HUES6 (cell line): ENCODE measurements around the gene SDR42E1.

Source experiments
- H3K27ac ChIP-seq: 2 replicates; pipeline ENCODE4 v1.7.0; 2013; ENCODE audit warnings: low read depth, mild to moderate bottlenecking, low read length, inconsistent platforms
- H3K27me3 ChIP-seq: 2 replicates; pipeline ENCODE4 v1.6.1; 2013; ENCODE audit warnings: low read length; ENCODE audit not compliant: control insufficient read depth, insufficient read depth
- H3K36me3 ChIP-seq: 2 replicates; pipeline ENCODE4 v1.6.1; 2013; ENCODE audit warnings: low read length; ENCODE audit not compliant: control insufficient read depth, insufficient read depth
- H3K4me1 ChIP-seq: 2 replicates; pipeline ENCODE4 v1.6.1; 2013; ENCODE audit warnings: low read length; ENCODE audit not compliant: control insufficient read depth, insufficient read depth
- H3K4me3 ChIP-seq: 2 replicates; pipeline ENCODE4 v1.5.1; 2013; ENCODE audit warnings: low read depth, low read length
- H3K9ac ChIP-seq: one replicate; pipeline ENCODE4 v1.6.1; 2013; ENCODE audit warnings: mild to moderate bottlenecking, low read length
- H3K9me3 ChIP-seq: 2 replicates; pipeline ENCODE4 v1.6.1; 2013; ENCODE audit warnings: low read depth, low read length; ENCODE audit not compliant: control insufficient read depth, insufficient read depth

The SDR42E1 gene

DNA sequence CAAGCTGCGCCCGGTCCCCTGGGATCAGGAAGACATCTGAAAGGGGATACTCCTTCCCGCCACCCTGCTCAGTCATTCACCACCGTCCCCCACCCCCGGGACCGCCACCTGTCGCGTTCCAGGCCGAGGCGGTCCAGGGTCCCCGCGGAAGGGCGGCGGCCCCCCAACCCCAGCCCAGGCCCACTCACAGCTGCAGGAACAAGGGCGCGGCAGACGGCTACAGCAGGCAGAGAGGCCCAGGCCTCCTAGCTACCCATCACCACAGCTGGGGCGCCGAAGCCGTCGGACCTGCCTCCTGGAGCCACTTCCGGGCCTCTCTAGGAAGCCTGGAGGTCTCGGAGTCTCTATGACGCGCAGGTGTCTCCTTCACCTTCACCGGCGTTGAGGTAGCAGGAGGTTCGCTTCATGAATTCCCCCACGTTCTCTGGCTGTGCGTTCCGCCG, at the start of gene SDR42E1:
Gene SDR42E1, minus strand, starts transcription at position 272 of the 443 bp plus-strand sequence. CDS start 10,612 bp downstream, outside the sequence.
- Histone ChIP-seq H3K9ac (no peak within 1 kb of the TSS), H3K27ac (no peak within 1 kb of the TSS), H3K9me3 (peaks cover 43% of the 10 kb centered on the region), H3K36me3 (no peaks in the 10 kb centered on the region), H3K27me3 (no peaks in the 10 kb centered on the region), H3K4me3 (no peak within 1 kb of the TSS), H3K4me1 (no peaks in the 10 kb centered on the region)

GRCh38 chr16:82059983-82060421, 48.7 kb upstream of the SDR42E1 start:
- 0 out of 2 replicates have a peak, but pooled peaks cover 2% of the 10 kb centered on the region for H3K27me3 ChIP-seq
- H3K4me1 ChIP-seq: no peaks in the 10 kb centered on the region
- H3K27ac ChIP-seq: no peak overlapping the region
- H3K36me3 ChIP-seq: no peaks in the 10 kb centered on the region
- H3K9me3 ChIP-seq: no peaks in the 10 kb centered on the region
- H3K9ac ChIP-seq: no peak overlapping the region
- no peak overlapping the region for H3K4me3 ChIP-seq

GRCh38 chr16:82059161-82059982, 48.1 kb upstream of the SDR42E1 start:
- no peaks in the 10 kb centered on the region for H3K36me3 ChIP-seq
- H3K9me3 ChIP-seq: no peaks in the 10 kb centered on the region
- H3K9ac ChIP-seq: no peak overlapping the region
- no peak overlapping the region for H3K27ac ChIP-seq
- no peak overlapping the region for H3K4me3 ChIP-seq
- H3K4me1 ChIP-seq: no peaks in the 10 kb centered on the region
- 0 out of 2 replicates have a peak, but pooled peaks cover 2% of the 10 kb centered on the region for H3K27me3 ChIP-seq

- Histone ChIP-seq H3K27me3 (peaks cover 2% of the 10 kb centered on the region; the same call in 1 of the 2 replicates), H3K4me1 (no peaks in the 10 kb centered on the region), H3K9me3 (no peaks in the 10 kb centered on the region), H3K27ac (no peak overlapping the region), H3K36me3 (no peaks in the 10 kb centered on the region), H3K9ac (no peak overlapping the region), H3K4me3 (no peak overlapping the region)
Observed at GRCh38 chr16:82056550-82056896, 45.3 kb upstream of the SDR42E1 start.

GRCh38 chr16:82055728-82056549, 44.7 kb upstream of the SDR42E1 start:
- no peaks in the 10 kb centered on the region for H3K9me3 ChIP-seq

GRCh38 chr16:82055117-82055516, 43.8 kb upstream of the SDR42E1 start:
- peaks cover 2% of the 10 kb centered on the region; the same call in 1 of the 2 replicates for H3K27me3 ChIP-seq
- H3K27ac ChIP-seq: no peak overlapping the region
- H3K9ac ChIP-seq: no peak overlapping the region
- no peaks in the 10 kb centered on the region for H3K36me3 ChIP-seq
- H3K4me1 ChIP-seq: no peaks in the 10 kb centered on the region
- H3K9me3 ChIP-seq: no peaks in the 10 kb centered on the region
- H3K4me3 ChIP-seq: no peak overlapping the region

More at GRCh38 chr16:82055728-82056549, 44.7 kb upstream of the SDR42E1 start:
- Histone ChIP-seq H3K4me1 (no peaks in the 10 kb centered on the region), H3K4me3 (no peak overlapping the region), H3K27me3 (peaks cover 2% of the 10 kb centered on the region; the same call in 1 of the 2 replicates), H3K9ac (no peak overlapping the region), H3K36me3 (no peaks in the 10 kb centered on the region), H3K27ac (no peak overlapping the region)

DNA sequence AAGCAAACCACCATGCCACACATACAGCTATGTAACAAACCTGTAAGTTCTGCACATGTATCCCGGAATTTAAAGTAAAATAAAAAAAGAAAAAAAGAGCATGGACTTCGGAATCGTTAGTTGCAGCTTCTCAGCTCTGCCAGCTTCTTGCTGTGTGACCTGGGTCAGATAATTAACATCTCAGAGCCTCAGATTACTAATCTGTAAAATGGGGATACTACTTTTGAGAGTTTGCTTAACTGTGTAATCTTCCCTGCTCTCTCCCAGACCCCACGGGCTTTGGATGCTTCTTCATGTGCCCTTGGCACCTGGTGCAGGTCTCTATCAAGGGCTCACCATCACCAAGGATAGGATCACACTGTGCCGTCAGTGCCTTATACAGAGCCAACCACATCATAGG, 40.4 kb upstream of the SDR42E1 start:
- no peak overlapping the region for H3K9ac ChIP-seq
- no peak overlapping the region for H3K4me3 ChIP-seq
- H3K27ac ChIP-seq: no peak overlapping the region

DNA sequence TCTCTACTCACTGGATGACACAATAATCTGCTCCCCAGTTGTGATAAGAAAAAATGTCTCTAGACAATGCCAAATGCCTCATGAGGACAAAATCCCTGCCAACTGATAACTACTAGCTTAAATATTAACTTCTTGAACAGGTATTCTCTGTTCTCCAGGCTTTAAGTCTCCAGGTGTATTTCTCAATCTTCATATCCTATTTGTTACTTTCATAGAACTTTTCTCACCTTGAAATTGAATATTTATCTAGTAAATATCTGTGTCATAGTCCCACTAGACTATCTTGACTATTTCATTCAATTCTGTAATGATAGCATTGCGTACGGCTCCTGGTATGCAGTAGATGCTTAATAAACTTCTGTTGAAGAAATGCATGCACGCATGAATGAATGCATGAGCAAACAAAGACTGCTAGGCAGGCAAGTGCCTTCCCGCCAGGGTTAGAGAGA, 39.7 kb upstream of the SDR42E1 start:
- H3K9ac ChIP-seq: no peak overlapping the region
- H3K4me3 ChIP-seq: no peak overlapping the region
- H3K9me3 ChIP-seq: no peaks in the 10 kb centered on the region
- peaks cover 2% of the 10 kb centered on the region; the same call in 1 of the 2 replicates for H3K27me3 ChIP-seq
- no peak overlapping the region for H3K27ac ChIP-seq
- H3K4me1 ChIP-seq: no peaks in the 10 kb centered on the region
- H3K36me3 ChIP-seq: no peaks in the 10 kb centered on the region

More for the DNA sequence above, 40.4 kb upstream of the SDR42E1 start:
- no peaks in the 10 kb centered on the region for H3K4me1 ChIP-seq
- H3K36me3 ChIP-seq: no peaks in the 10 kb centered on the region
- H3K9me3 ChIP-seq: no peaks in the 10 kb centered on the region
- peaks cover 2% of the 10 kb centered on the region; the same call in 1 of the 2 replicates for H3K27me3 ChIP-seq

GRCh38 chr16:82050506-82050905, 39.2 kb upstream of the SDR42E1 start:
- no peaks in the 10 kb centered on the region; the same call in 1 of the 2 replicates for H3K27me3 ChIP-seq
- no peaks in the 10 kb centered on the region for H3K4me1 ChIP-seq
- H3K9me3 ChIP-seq: no peaks in the 10 kb centered on the region
- H3K9ac ChIP-seq: no peak overlapping the region
- no peaks in the 10 kb centered on the region for H3K36me3 ChIP-seq
- no peak overlapping the region for H3K27ac ChIP-seq
- no peak overlapping the region for H3K4me3 ChIP-seq

GRCh38 chr16:82049484-82049883, 38.2 kb upstream of the SDR42E1 start:
- Histone ChIP-seq H3K9me3 (no peaks in the 10 kb centered on the region), H3K9ac (no peak overlapping the region), H3K36me3 (no peaks in the 10 kb centered on the region), H3K4me1 (no peaks in the 10 kb centered on the region), H3K27me3 (no peaks in the 10 kb centered on the region; the same call in 1 of the 2 replicates), H3K4me3 (no peak overlapping the region), H3K27ac (no peak overlapping the region)
